Renal pelvis (tissue), 4 donors: ENCODE measurements around the gene ANK3. TPM values are rescaled to one million over a fixed set of nuclear protein-coding genes. Genes with fewer than 3 reads are reported as not detected.

Experiments
- DNase-seq: peaks from one replicate; pipeline ENCODE4 v3.0.0-alpha.2; 2013
- polyA plus RNA-seq, 3 donors: library from polyadenylated mRNA; unstranded; fragments of 120-200 nt; gene quantifications; one replicate each; pipeline ENCODE4 v1.2.1, GENCODE V29; 2013; ENCODE audit not compliant: insufficient read length in 3 of 3

Gene ANK3
- polyA plus RNA-seq, 3 donors = 136 to 183 (median 153) TPM

DNA sequence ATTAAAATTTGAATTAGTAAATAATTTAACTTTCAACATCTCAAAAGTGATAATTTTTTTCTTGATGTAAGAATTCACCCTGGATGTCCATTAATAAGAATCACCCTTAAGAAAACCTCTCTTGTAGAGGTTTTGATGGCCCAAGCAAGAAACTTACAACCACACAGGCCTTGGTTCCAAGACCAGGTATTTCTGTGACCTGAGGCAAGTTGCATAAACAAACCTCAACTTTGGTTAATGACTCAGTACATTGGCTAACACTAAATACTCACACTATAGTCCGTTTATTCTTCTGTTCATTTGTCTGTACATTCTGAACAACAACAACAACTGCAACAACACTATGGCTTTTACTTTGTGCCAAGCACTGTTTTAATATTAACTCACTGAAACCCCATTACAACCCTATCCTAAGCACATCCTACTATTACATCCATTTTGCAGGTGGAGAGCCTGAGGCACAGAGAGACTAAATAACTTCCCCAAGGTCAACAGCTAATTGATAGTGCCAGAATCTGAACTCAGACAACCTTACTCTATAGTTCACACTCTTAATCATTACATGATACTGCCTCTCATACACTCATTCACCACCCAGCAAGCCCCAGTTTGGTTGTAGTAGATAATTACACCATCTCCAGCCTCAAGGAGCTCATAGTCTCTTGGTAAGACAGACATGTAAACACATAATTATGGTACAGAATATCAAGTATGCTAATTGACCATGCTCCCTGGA lies 6.6 kb downstream of the ANK3 start:
- no peak for DNase-seq

DNA sequence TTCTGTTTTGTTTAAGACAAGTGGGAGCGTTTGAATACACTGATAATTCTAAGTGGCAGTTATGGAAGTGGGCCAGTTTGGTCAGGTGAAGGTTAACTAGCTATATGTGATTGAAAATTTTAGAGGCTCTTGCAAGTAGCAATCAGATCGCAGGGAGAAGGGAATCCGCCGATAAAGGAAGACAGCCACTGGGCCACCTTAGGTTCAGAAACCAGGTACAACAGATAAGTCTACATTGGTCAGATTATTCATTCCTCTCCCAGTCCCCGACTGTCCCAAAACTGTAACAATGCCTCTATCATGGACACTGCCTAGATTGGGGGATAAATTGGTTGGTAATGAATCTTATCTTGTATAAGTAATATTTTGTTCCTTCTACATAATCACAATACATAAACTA lies 8.9 kb downstream of the ANK3 start:
- no peak for DNase-seq

DNA sequence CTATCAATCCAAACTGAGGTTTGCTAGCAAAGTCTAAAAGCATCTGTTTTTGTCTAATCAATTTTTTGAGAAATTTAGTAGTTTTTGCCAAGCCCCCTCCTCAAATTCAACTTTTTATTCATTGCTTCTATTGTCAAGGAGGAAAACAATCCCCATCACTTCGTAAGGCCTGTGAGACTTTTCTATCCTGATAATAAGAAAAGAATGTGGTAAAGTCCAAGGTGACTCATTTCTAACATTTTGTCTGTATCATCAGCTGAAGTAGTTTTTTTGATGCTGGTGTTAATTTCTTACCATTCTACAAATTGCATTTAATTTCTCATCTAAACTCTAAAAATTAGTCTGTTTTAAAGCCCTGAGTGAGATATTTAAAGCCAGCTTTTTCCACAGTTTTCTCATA lies 11.7 kb downstream of the ANK3 start:
- DNase-seq = no peak

DNA sequence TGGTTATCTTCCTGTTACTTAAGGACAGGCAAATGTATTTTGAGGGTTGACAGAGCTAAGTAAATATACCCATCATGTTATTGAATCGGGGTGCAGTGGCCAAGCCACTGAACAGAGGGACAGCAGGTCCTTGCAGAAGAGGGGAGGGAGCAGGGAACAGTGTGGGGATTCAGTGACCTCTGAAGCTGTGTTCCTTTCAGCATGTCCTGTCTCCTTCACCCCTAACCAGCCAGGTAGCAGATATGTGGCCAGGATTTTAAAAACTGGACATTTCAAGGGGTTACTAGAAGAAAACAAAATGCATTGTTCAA lies 12.7 kb downstream of the ANK3 start:
- no peak for DNase-seq

DNA sequence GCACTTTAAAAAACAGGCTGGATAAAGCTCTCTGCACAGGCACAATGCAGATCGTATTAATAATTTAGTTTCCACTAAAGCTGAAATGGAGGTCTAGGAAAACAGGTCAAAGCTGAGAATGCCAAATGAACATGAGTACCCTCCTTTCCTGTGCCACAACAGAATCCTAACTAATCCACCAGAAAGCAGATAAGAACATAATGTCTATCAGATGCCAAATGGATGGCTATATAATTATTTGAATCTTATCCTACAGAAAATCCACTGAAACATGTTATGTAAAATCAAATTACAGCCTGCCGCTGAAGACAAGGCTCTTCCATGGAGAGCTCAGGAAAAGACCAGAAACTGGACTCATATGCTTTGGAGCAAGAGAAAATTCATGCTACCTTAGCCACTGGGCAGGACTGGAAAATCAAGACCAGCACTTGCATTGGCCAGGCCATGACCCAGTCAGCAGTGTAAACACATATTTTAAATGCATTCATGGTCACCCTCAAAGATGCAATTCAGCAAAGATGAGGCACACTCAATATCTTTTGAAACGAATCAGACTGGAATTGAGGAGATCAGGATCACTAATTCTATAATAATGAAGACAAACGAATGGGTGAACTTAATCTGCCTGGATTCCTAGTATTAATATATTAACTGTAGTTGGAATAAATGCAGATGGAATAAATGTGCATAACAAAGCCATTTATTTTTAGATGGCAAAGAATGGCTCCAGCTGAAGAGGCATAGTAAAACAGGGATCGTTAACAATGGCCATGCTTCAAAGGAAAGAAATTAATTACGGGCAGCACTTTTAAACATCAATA lies 13.2 kb downstream of the ANK3 start:
- DNase-seq = no peak

DNA sequence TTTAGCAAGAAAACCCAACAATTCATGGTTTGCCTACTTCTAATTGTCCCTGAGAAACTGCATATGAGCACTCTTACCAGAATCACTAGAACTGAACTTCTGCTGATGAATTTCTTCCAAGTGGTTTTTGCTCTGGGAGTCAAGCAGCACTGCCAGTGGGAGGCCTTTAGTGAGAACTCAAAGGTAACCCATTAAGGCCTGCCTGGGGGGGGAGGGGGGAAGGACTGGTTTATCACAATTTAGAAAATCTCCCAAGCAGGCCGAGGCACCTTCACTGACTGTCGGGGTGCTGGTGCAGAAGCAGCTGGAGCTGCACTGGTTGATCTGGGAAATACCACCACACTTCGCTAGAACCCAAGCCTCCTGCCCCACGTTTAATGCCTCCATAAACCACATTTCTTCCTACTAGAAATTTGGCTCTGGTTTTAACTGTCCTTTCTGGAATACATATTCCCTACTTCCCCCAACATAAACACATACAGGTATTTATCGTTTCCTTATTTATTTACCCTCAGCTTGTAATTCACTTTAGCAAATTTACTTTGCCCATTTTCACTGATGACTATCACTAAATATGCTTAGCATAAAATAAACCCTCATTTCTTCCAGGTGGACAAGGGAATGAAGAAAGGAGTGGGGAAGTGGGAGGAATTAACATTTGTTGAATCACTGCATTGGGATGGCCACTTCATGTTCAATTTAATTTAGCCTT lies 14.2 kb downstream of the ANK3 start:
- DNase-seq = no peak

DNA sequence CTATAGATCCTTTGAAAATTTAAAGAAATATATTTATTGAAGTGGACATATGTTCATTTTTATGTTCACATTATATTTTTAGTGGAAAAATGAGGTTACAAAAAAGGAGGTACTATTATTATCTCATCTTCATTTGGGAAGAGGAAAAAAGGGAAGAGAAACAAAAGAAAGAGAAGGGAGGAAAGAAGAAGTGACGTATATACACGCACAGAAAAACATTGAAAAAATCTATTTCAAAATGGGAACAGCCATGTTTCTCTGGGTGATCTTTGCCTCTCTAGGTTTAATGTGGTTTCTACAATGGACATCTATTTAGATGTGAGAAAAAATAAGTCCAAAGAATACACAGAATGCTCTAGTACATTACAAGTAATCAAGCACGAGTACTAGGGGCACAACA lies 14.8 kb downstream of the ANK3 start:
- no peak for DNase-seq

DNA sequence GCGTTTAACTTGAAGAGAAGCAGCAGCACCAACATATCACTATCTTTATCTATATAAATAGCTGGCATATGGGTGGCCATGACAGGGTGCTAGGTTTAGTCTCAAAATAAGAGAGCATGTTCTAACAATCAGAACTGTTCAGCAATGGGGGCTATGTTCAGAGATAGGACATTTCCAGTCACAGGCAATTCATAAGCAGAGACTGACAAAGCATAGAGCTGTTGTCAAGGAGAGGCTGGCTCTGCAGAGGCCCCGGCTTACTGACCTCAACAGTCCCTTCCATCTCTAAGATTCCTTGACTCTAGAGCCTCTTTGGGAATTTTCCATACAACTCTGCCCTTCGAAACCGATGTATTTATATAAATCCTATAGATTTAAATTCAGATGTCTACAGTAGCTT lies 17.2 kb downstream of the ANK3 start:
- DNase-seq = no peak

DNA sequence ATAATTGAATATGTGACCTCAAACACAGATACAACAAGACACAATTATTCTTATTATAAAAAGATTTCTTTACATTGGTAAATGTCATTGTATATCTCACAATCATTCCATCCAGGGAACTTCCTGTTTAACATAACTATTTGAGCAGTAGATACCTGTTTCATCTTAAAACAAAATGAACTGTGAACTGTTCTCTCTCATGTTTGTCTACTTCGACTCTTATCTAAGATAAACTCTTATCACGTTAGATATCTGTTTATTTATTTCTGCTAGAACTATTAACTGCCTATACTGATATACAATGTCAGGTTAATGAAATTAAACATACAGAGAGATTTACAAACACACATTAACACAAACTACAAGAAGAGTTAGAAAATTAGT lies 20.1 kb downstream of the ANK3 start:
- DNase-seq = no peak

DNA sequence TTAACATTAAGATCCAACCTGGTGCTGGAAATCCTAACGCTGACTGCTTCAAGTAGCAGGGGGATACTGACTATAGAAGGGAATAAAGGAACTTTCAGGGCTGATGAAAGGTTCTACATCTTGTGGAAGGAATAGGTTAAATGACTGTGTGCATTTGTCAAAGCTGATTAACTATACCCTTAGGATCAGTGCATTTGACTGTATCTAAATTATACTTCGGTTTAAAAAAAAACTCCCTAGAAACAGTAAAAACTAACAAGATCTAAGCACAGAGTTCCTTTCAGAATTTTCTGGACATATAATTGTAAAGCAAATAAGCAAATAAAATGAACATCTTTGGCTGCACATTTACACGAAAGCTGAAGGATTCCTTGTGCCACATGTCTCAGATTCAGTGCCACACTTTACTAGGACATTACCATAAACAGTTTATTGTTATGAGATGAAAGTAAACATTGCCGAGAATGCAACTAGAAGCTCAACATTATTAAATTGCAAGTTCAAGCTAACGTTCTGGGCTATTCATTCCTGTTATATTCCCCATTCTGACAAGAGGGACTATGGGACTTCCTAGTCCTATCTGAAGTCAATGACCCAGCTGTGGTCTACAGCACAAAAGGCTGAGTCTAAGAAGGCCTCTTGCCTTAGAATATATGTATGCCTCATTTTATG lies 20.7 kb downstream of the ANK3 start:
- no peak for DNase-seq

DNA sequence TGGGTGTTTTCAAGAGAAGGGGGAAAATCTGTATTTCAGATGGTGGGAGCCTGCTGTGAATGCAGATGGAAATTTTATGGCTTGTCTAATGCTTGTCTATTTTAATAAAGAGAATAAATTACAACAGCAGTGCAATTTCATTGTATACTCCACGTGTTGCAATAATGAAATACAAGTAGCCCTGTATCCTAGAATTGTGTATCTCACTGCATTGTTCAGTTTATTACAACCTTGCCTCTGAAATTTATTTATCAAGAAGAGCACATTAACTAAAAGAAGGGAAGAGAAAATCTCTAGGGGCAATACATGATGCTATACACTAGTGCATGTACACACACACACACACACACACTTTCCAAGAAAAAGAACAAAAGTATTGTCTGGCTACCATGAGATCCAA lies 21.8 kb downstream of the ANK3 start:
- DNase-seq = no peak

DNA sequence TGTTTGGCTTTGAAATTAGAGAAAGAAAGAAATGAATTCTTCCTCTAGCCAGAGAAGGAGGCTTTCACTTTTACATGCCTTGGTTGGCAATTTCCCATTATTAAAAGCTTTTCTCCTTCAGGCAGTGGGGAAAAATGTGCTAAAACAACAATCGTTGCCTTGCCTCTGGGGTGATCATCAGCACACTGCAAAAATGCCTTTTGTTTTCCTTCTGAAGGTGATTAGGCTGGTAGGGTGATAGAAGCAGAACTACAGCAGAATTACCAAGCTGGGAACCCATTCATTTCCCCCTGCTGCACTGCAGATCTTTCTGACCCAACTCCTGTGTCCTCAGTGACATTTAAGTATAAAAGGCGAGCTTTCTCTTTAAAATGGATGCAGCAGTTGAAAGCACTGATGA lies 22.2 kb downstream of the ANK3 start:
- DNase-seq = no peak

DNA sequence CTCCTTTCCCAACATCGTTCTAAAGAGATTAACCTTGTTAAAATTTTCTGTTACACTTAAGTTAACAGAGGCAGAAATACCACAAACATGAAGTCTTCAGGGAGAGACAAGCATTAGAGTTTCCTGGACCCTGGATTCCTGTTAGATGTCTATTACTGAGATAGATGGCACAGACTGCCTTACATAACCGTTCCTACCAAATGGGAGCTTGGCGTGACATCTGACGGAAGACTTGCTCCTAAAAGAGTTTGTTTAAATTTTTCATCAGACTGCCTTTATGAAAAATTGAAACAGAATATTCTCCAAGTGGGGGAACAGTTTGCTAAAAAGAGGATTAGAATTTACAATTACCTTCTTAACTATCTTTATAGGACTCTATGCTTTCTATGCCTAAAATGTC lies 22.7 kb downstream of the ANK3 start:
- no peak for DNase-seq

DNA sequence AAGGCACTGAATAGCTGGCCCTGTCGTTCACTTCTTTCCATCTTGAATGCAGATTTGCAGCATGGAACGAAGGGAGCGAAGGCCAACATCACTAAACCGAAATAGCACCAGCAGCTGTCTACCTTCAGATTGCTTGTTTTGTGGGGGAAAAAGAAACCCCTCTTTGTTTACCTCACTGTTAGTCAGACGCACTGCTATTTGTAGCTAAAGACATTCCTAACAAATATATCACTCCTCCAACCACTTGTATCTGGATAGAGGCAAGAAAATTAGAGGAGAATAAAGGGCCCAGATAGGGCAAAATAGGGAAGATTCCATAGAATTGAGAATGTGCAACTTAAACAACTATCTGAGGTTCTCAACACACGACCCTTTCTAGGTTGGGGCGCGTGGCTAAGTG lies 26.5 kb downstream of the ANK3 start:
- no peak for DNase-seq

DNA sequence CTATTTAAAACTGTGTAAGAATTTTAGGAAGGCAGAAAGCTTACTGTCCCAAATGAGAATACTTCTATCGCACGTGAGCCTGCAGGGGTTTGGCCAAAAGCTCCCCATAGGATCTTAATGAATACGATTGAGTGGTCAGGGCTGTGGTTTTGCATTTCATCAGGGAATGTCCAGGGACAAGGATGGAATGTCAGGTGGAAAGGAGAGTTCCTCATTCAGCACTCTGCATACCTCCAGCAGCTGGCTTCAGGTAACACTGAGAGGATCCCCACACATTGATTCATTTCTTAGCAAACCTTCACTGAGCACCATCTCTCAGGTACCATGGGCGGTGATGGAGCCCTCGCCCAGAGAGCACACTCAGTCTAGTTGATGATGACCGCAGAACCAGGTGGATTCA lies 27.2 kb downstream of the ANK3 start:
- no peak for DNase-seq

DNA sequence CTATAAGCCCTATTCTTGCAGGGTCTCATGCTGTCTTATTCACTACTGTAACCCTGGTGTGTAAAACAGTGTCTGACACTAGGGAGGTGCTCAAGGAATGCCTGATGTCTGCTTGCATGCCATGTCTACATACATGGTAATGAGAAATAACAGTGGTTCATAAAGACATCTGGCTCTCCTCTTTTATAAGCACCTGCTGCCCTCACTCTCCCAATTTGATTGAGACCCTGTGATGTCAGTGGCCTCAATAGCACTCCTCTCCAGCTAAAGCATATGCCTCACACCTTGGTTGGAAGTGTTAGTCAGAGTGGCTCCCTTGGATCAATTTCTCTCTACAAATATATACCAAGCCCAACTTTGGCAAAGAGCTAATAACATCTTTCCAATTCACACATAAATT lies 30.6 kb downstream of the ANK3 start:
- DNase-seq = no peak

DNA sequence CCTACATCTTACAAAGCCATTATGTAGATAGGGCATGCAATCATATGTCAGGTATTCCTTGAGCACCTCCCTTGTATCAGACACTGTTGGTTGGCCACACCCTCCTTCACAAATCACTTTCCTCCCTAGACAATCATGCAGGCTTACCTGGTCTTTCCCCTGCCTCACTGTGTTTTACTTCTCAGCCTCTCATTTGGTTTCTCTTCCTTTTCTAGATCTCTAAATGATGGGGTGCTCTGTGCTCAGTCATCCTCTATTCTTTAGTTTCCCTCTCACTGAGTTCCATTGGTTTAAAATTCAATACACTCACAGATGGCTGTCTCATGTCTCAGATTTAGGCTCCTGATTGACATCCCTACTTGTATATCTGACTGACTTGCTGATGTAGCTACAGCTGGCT lies 31.4 kb downstream of the ANK3 start:
- no peak for DNase-seq

DNA sequence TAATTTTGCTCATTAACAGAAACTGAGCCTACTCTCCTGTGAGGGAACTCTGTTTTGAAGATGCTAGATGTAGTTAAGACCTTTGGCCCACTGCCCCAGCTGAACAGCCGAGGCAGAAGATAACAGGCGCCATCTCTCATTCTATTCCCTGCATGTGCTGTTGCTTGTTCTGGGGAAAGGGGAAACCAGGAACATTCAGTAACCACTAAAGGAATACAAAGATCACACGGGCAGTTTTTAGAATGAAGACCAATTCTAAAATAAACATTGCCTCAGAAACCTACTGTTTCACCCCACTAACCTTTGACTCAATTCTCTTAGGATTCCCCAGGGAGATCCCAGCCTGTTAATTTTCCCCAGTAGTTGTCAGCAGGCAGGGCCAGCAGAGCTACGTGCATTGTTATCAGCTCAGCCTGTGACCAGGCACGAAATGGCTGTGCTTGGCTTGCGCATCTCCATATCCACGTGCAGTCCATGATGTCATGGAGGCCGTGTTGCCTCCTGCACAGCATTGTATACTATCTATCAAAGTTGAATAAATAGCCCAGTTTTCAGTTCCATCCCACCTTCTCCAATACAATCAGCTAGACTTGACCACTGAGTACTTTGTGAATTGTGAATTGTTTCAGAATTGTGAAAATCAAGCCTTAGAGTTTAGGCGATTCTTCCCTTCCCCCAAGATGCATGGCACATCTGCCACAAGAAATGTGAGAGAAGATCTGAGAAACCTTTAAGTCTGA lies 36.0 kb downstream of the ANK3 start:
- DNase-seq = no peak

DNA sequence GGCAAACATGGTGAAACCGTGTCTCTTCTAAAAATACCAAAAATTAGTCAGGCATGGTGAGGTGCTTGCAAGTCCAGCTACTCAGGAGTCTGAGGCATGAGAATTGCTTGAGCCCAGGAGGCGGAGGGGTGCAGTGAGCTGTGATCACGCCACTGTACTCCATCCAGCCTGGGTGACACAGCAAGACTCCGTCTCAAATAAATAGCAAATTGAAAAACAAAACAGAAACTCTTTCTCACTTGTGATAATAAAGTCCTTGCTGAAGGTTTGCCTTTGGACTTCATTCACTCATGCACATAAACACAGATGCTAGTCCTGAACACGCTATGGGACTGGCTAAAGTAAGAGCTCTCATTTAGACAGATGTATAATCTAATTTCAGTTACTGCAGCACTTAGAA lies 37.6 kb downstream of the ANK3 start:
- no peak for DNase-seq

DNA sequence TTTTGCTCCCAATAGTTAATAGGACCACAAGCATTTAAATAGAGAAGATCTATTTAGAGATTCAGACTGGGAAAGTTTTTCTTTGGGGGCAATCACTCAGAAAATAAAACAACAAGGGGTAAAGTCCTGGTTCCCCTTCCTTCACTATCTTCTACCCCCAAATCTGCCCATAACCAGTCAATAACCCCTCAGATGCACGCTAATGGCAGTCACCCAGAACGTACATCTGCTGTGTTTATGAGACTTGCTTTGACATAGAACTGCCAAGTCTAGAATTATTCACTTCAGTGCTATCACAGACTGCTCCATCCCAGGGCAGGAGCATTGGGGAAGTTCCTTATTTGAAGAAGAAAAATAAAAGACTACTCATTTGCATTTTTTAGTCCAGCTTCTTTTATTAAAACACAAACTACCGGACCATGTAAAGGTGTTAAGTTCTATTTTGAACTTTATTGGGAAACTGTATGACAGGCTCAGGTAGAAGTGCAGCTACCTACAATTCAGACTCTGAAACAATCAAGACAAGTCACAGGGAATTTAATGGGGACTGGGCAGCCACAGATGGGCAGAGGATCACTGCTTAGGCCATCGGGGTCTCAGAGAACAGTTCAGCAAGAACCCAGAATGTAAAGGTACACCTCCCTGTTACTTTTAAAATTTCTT lies 38.4 kb downstream of the ANK3 start:
- DNase-seq = no peak

DNA sequence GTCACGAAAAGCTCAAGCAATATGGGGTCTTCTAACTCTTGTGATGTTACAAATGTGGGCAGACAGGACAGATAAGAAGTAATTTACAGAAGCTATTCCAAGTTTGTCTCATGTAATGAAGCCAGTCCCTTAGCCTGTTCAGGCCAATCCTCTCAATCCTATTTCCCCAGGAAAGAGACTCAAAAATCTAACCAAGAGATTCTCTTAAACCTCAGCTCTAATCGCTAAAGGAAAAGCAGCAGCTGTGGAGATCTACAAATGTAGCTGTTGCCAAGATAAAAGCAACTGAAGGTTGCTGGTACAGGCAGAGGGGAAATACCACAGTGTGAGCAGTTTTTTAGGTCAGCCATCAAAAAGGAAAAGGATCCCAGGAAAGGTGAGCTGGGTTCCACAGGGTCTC lies 39.3 kb downstream of the ANK3 start:
- no peak for DNase-seq
